ENCODE results near the gene TRMT2B.

The TRMT2B gene

GRCh38 chrX:100975212-100975611 lies 76.7 kb downstream of the TRMT2B start:
- H3K9me3 ChIP-seq (ENCODE audit: control insufficient read depth, low read length): no peaks in the 10 kb centered on the region
- 91 to 96% methylated on average over 3 of the region's 3 CpGs for WGBS, 2 experiments
- H3K27me3 ChIP-seq (ENCODE audit: control insufficient read depth, insufficient read depth, low read length, poor library complexity, severe bottlenecking): no peaks in the 10 kb centered on the region
- H3K36me3 ChIP-seq (ENCODE audit: control insufficient read depth, insufficient read depth, low read length): no peaks in the 10 kb centered on the region
- no peak overlapping the region for H3K4me3 ChIP-seq (ENCODE audit: insufficient read depth, low read depth, low read length)
- no peaks in the 10 kb centered on the region for H3K4me1 ChIP-seq (ENCODE audit: control insufficient read depth, insufficient read depth, low read length)
- H3K27ac ChIP-seq (ENCODE audit: insufficient read depth, low read depth, low read length, poor library complexity, severe bottlenecking): no peak overlapping the region

- no peaks in the 10 kb centered on the region for H3K4me1 ChIP-seq (ENCODE audit: control insufficient read depth, insufficient read depth, low read length)
Observed at GRCh38 chrX:100973411-100973810, 78.5 kb downstream of the TRMT2B start.

GRCh38 chrX:100969936-100970335 lies 82.0 kb downstream of the TRMT2B start:
- no peak overlapping the region for H3K4me3 ChIP-seq (ENCODE audit: insufficient read depth, low read depth, low read length)
- no peaks in the 10 kb centered on the region for H3K9me3 ChIP-seq (ENCODE audit: control insufficient read depth, low read length)
- no peaks in the 10 kb centered on the region for H3K4me1 ChIP-seq (ENCODE audit: control insufficient read depth, insufficient read depth, low read length)
- no peaks in the 10 kb centered on the region for H3K27me3 ChIP-seq (ENCODE audit: control insufficient read depth, insufficient read depth, low read length, poor library complexity, severe bottlenecking)
- H3K27ac ChIP-seq (ENCODE audit: insufficient read depth, low read depth, low read length, poor library complexity, severe bottlenecking): no peak overlapping the region
- H3K36me3 ChIP-seq (ENCODE audit: control insufficient read depth, insufficient read depth, low read length): no peaks in the 10 kb centered on the region
- 100% methylated on average over 1 of the region's 1 CpG for WGBS, 2 experiments

More at GRCh38 chrX:100973411-100973810, 78.5 kb downstream of the TRMT2B start:
- no peaks in the 10 kb centered on the region for H3K27me3 ChIP-seq (ENCODE audit: control insufficient read depth, insufficient read depth, low read length, poor library complexity, severe bottlenecking)
- no peak overlapping the region for H3K27ac ChIP-seq (ENCODE audit: insufficient read depth, low read depth, low read length, poor library complexity, severe bottlenecking)
- no peaks in the 10 kb centered on the region for H3K9me3 ChIP-seq (ENCODE audit: control insufficient read depth, low read length)
- H3K36me3 ChIP-seq (ENCODE audit: control insufficient read depth, insufficient read depth, low read length): no peaks in the 10 kb centered on the region
- 95 to 96% methylated on average over 12 to 13 of the region's 19 CpGs for WGBS, 2 experiments
- no peak overlapping the region for H3K4me3 ChIP-seq (ENCODE audit: insufficient read depth, low read depth, low read length)

- Histone ChIP-seq H3K27ac (ENCODE audit: insufficient read depth, low read depth, low read length, poor library complexity, severe bottlenecking) (no peak within 1 kb of the TSS), H3K36me3 (ENCODE audit: control insufficient read depth, insufficient read depth, low read length) (no peaks in the 10 kb centered on the region), H3K4me1 (ENCODE audit: control insufficient read depth, insufficient read depth, low read length) (no peaks in the 10 kb centered on the region), H3K9me3 (ENCODE audit: control insufficient read depth, low read length) (no peaks in the 10 kb centered on the region), H3K27me3 (ENCODE audit: control insufficient read depth, insufficient read depth, low read length, poor library complexity, severe bottlenecking) (no peaks in the 10 kb centered on the region), H3K4me3 (ENCODE audit: insufficient read depth, low read depth, low read length) (no peak within 1 kb of the TSS)
- WGBS, 2 experiments: 95 to 100% methylated on average over 2 of the region's 2 CpGs
Observed at GRCh38 chrX:100969408-100969807, 82.5 kb downstream of the TRMT2B start, which contains the start of gene ARL13A. TSS of gene ARL13A (plus strand) at chrX:100969708. CDS start at chrX:100973690, 3,982 bp downstream.

DNA sequence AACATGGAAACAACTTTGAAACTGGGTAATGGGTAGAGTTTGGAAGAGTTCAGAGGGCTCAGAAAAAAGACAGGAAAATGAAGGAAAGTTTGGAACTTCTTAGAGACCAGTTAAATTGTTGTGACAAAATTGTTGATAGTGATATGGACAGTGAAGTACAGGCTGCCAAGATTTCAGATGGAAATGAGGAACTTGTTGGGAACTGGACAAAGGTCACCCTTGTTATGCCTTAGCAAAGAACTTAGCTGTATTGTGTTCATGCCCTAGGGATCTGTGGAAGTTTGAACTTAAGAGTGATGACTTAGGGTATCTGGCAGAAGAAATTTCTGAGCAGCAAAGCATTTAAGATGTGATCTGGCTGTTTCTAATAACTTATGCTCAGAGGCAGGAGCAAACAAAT lies 87.5 kb downstream of the TRMT2B start:
- H3K4me1 ChIP-seq (ENCODE audit: control insufficient read depth, insufficient read depth, low read length): no peaks in the 10 kb centered on the region
- no peaks in the 10 kb centered on the region for H3K27me3 ChIP-seq (ENCODE audit: control insufficient read depth, insufficient read depth, low read length, poor library complexity, severe bottlenecking)
- no peak overlapping the region for H3K27ac ChIP-seq (ENCODE audit: insufficient read depth, low read depth, low read length, poor library complexity, severe bottlenecking)
- no peak overlapping the region for H3K4me3 ChIP-seq (ENCODE audit: insufficient read depth, low read depth, low read length)
- H3K36me3 ChIP-seq (ENCODE audit: control insufficient read depth, insufficient read depth, low read length): no peaks in the 10 kb centered on the region
- H3K9me3 ChIP-seq (ENCODE audit: control insufficient read depth, low read length): no peaks in the 10 kb centered on the region

GRCh38 chrX:100962811-100963210 lies 89.1 kb downstream of the TRMT2B start:
- H3K36me3 ChIP-seq (ENCODE audit: control insufficient read depth, insufficient read depth, low read length): no peaks in the 10 kb centered on the region
- H3K27ac ChIP-seq (ENCODE audit: insufficient read depth, low read depth, low read length, poor library complexity, severe bottlenecking): no peak overlapping the region
- no peak overlapping the region for H3K4me3 ChIP-seq (ENCODE audit: insufficient read depth, low read depth, low read length)
- no peaks in the 10 kb centered on the region for H3K4me1 ChIP-seq (ENCODE audit: control insufficient read depth, insufficient read depth, low read length)
- WGBS, 2 experiments: 100% methylated on average over 2 of the region's 3 CpGs; no CpG with 5 or more reads in 1 of the 2 experiments
- H3K9me3 ChIP-seq (ENCODE audit: control insufficient read depth, low read length): no peaks in the 10 kb centered on the region
- H3K27me3 ChIP-seq (ENCODE audit: control insufficient read depth, insufficient read depth, low read length, poor library complexity, severe bottlenecking): no peaks in the 10 kb centered on the region
